DMS 273 treated with DMSO at 0.1 percent for 48 hours (cell line): ENCODE results near the gene EFHC1.
A peak's percentile ranks its signal among the peaks of the same experiment; 100 is the strongest.

Source experiments
- DNase-seq: peaks from one replicate; lab custom pipeline; 2025; lab: John Stamatoyannopoulos, UW

The EFHC1 gene

GRCh38 chr6:52539607-52540006 is 119.5 kb downstream of the EFHC1 start:
- DNase-seq, result no peak

GRCh38 chr6:52540286-52540902 is 120.3 kb downstream of the EFHC1 start:
- DNase-seq, result no peak

GRCh38 chr6:52541135-52541534 is 121.0 kb downstream of the EFHC1 start:
- DNase-seq, result no peak

- no peak for DNase-seq
Observed at GRCh38 chr6:52543262-52543661, 123.1 kb downstream of the EFHC1 start.

GRCh38 chr6:52543729-52544601 is 123.8 kb downstream of the EFHC1 start:
- no peak for DNase-seq

- DNase-seq, result no peak
Observed at GRCh38 chr6:52544602-52545405, 124.7 kb downstream of the EFHC1 start.

- no peak for DNase-seq
Observed at GRCh38 chr6:52545406-52546119, 125.4 kb downstream of the EFHC1 start.

GRCh38 chr6:52546192-52546591 is 126.0 kb downstream of the EFHC1 start:
- no peak for DNase-seq

GRCh38 chr6:52546678-52547077 is 126.5 kb downstream of the EFHC1 start:
- DNase-seq, result no peak

- no peak for DNase-seq
Observed at GRCh38 chr6:52547647-52548352, 127.7 kb downstream of the EFHC1 start.

- no peak for DNase-seq
Observed at GRCh38 chr6:52548353-52548713, 128.2 kb downstream of the EFHC1 start.

- no peak for DNase-seq
Observed at GRCh38 chr6:52548999-52549398, 128.9 kb downstream of the EFHC1 start.

- no peak for DNase-seq
Observed at GRCh38 chr6:52549428-52549827, 129.3 kb downstream of the EFHC1 start.

GRCh38 chr6:52550014-52550575 is 130.0 kb downstream of the EFHC1 start:
- no peak for DNase-seq

GRCh38 chr6:52550870-52551269 is 130.7 kb downstream of the EFHC1 start:
- no peak for DNase-seq

GRCh38 chr6:52551483-52552277 is 131.5 kb downstream of the EFHC1 start:
- DNase-seq, result peak; percentile 58

GRCh38 chr6:52552278-52552643 is 132.1 kb downstream of the EFHC1 start:
- DNase-seq, result no peak

- DNase-seq, result no peak
Observed at GRCh38 chr6:52553158-52553557, 133.0 kb downstream of the EFHC1 start.

- DNase-seq, result no peak
Observed at GRCh38 chr6:52553719-52554118, 133.6 kb downstream of the EFHC1 start.

GRCh38 chr6:52554684-52555280 is 134.6 kb downstream of the EFHC1 start:
- DNase-seq, result no peak
